Prostate gland (tissue), 2 donors: ENCODE data around the gene MCC.

Experiments
- CTCF ChIP-seq, 4 experiments: fragments of 200-600 bp in 2 of 4; fragments of 450-650 bp in 2 of 4; sonication (generic) in 2 of 4; IDR thresholded peaks; 1 replicate in 3 of 4; 2 replicates in 1 of 4; pipeline ENCODE4 v1.5.1; 2016 to 2019; ENCODE audit warnings: antibody characterized with exemption in 4 of 4, mild to moderate bottlenecking in 2 of 4, moderate library complexity in 2 of 4
- POLR2A ChIP-seq: fragments of 450-650 bp; IDR thresholded peaks from one replicate; pipeline ENCODE4 v1.6.1; 2016; ENCODE audit warnings: antibody characterized with exemption, mild to moderate bottlenecking
- POLR2AphosphoS5 ChIP-seq: sonication (generic); formaldehyde crosslinking; IDR thresholded peaks from one replicate; pipeline ENCODE4 v1.6.1; 2017; ENCODE audit warnings: antibody characterized with exemption

- TF ChIP-seq CTCF (IDR thresholded peaks at IDR 0.05) (peak in 3 of 4 experiments; percentile 8 to 42 (median 21)), POLR2AphosphoS5 (peak; percentile 62), POLR2A (peak; percentile 65)
These were observed 25.4 kb upstream of the MCC start, which contains the start of gene YTHDC2 for GRCh38 chr5:113513384-113514288.
